ENCODE data around the gene ABCG1.

The ABCG1 gene

GRCh38 chr21:42193721-42194120 is 25.2 kb upstream of the ABCG1 start:
- no peak for DNase-seq (ENCODE audit: low spot score)
- no peak for TF ChIP-seq CTCF (IDR thresholded peaks at IDR 0.05; ENCODE audit: extremely low read depth, missing control alignments)

- DNase-seq (ENCODE audit: low spot score): no peak
- TF ChIP-seq CTCF (IDR thresholded peaks at IDR 0.05; ENCODE audit: extremely low read depth, missing control alignments): no peak
Observed at GRCh38 chr21:42194863-42195262, 24.1 kb upstream of the ABCG1 start.

GRCh38 chr21:42195378-42196031 is 23.4 kb upstream of the ABCG1 start:
- no peak for TF ChIP-seq CTCF (IDR thresholded peaks at IDR 0.05; ENCODE audit: extremely low read depth, missing control alignments)
- DNase-seq (ENCODE audit: low spot score): no peak

GRCh38 chr21:42198929-42199867 is 19.7 kb upstream of the ABCG1 start:
- no peak for DNase-seq (ENCODE audit: low spot score)
- TF ChIP-seq CTCF (IDR thresholded peaks at IDR 0.05; ENCODE audit: extremely low read depth, missing control alignments): no peak

- TF ChIP-seq CTCF (IDR thresholded peaks at IDR 0.05; ENCODE audit: extremely low read depth, missing control alignments): no peak
- DNase-seq (ENCODE audit: low spot score): no peak
Observed at GRCh38 chr21:42199868-42200463, 19.0 kb upstream of the ABCG1 start.

GRCh38 chr21:42200906-42201614 is 17.9 kb upstream of the ABCG1 start:
- DNase-seq (ENCODE audit: low spot score): no peak
- TF ChIP-seq CTCF (IDR thresholded peaks at IDR 0.05; ENCODE audit: extremely low read depth, missing control alignments): no peak
